GM23338 (cell line): Measurements from ENCODE around the gene SNX9.

Experiments
- CREB1 ChIP-seq: fragments of 250-450 bp; sonication (Bioruptor Pico); IDR thresholded peaks from 2 replicates; pipeline ENCODE4 v1.5.0; 2020; ENCODE audit warnings: low read depth, mild to moderate bottlenecking, moderate library complexity
- CTCF ChIP-seq, 2 experiments: fragments of 200-600 bp in 1 of 2; sonication (generic) in 1 of 2; conservative IDR thresholded peaks; 2 replicates each; pipeline versions ENCODE4 v1.5.1 to v1.6.1; 2016 to 2017; ENCODE audit warnings: antibody characterized with exemption in 2 of 2, low read depth in 2 of 2, mild to moderate bottlenecking in 2 of 2, moderate library complexity in 1 of 2
- ETS1 ChIP-seq: IDR thresholded peaks from 2 replicates; pipeline ENCODE4 v1.6.1; 2016; ENCODE audit warnings: antibody characterized with exemption
- EZH2 ChIP-seq: fragments of 200-600 bp; sonication (generic); IDR thresholded peaks from one replicate; pipeline ENCODE4 v1.8.0; 2017; ENCODE audit warnings: antibody characterized with exemption, mild to moderate bottlenecking, low read depth; ENCODE audit not compliant: unreplicated experiment
- EZH2phosphoT487 ChIP-seq: fragments of 200-600 bp; sonication (generic); IDR thresholded peaks from one replicate; pipeline ENCODE4 v1.8.1; 2018; ENCODE audit warnings: antibody characterized with exemption; ENCODE audit not compliant: unreplicated experiment
- JUNB ChIP-seq: IDR thresholded peaks from one replicate; pipeline ENCODE4 v1.6.1; 2016; ENCODE audit warnings: antibody characterized with exemption; ENCODE audit not compliant: unreplicated experiment
- NANOG ChIP-seq: IDR thresholded peaks from 2 replicates; pipeline ENCODE4 v1.6.1; 2016; ENCODE audit warnings: antibody characterized with exemption, borderline replicate concordance
- POLR2AphosphoS5 ChIP-seq: IDR thresholded peaks from 2 replicates; pipeline ENCODE4 v1.6.1; 2016; ENCODE audit warnings: antibody characterized with exemption, low read depth
- STAT1 ChIP-seq: IDR thresholded peaks from one replicate; pipeline ENCODE4 v1.6.1; 2016; ENCODE audit warnings: antibody characterized with exemption; ENCODE audit not compliant: unreplicated experiment
- ZNF114 ChIP-seq: fragments of 250-450 bp; sonication (Bioruptor Pico); IDR thresholded peaks from 2 replicates; pipeline ENCODE4 v1.5.0; 2020; ENCODE audit warnings: mild to moderate bottlenecking, moderate library complexity
- ZNF331 ChIP-seq: fragments of 250-450 bp; sonication (Bioruptor Pico); IDR thresholded peaks from 2 replicates; pipeline ENCODE4 v1.5.0; 2020; ENCODE audit warnings: low read depth, mild to moderate bottlenecking, moderate library complexity
- TF ChIP-seq, protein P1 (sequence below): IDR thresholded peaks from one replicate; pipeline ENCODE4 v1.6.1; 2018; ENCODE audit warnings: antibody characterized with exemption; ENCODE audit not compliant: unreplicated experiment
- TF ChIP-seq, protein P2 (sequence below): fragments of 250-450 bp; sonication (Bioruptor Pico); IDR thresholded peaks from 2 replicates; pipeline ENCODE4 v1.5.0; 2020; ENCODE audit warnings: mild to moderate bottlenecking, moderate library complexity

DNA sequence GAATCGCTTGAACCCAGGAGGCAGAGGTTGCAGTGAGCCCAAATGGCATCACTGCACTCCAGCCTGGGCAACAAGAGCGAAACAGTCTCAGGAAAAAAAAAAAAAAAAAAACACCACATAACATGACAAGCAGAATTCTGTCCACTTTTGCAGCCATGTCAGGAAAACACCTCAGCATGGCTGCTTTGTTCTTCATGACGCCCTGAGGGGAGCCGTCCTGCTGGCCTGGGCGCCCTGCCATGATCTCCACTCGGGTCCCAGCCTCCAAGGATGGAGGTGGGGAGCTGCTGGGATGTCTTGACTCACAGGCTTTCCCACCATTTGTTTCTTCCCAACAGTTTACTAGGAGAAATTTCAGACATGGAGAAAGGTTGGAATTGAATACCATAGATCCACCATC, 42.2 kb downstream of the SNX9 start:
- TF ChIP-seq CTCF (conservative IDR thresholded peaks at IDR 0.05; ENCODE audit: low read depth in 2 of 2), result no peak
- TF ChIP-seq EZH2, result no peak
- TF ChIP-seq POLR2AphosphoS5, result no peak
- TF ChIP-seq, protein P1, sequence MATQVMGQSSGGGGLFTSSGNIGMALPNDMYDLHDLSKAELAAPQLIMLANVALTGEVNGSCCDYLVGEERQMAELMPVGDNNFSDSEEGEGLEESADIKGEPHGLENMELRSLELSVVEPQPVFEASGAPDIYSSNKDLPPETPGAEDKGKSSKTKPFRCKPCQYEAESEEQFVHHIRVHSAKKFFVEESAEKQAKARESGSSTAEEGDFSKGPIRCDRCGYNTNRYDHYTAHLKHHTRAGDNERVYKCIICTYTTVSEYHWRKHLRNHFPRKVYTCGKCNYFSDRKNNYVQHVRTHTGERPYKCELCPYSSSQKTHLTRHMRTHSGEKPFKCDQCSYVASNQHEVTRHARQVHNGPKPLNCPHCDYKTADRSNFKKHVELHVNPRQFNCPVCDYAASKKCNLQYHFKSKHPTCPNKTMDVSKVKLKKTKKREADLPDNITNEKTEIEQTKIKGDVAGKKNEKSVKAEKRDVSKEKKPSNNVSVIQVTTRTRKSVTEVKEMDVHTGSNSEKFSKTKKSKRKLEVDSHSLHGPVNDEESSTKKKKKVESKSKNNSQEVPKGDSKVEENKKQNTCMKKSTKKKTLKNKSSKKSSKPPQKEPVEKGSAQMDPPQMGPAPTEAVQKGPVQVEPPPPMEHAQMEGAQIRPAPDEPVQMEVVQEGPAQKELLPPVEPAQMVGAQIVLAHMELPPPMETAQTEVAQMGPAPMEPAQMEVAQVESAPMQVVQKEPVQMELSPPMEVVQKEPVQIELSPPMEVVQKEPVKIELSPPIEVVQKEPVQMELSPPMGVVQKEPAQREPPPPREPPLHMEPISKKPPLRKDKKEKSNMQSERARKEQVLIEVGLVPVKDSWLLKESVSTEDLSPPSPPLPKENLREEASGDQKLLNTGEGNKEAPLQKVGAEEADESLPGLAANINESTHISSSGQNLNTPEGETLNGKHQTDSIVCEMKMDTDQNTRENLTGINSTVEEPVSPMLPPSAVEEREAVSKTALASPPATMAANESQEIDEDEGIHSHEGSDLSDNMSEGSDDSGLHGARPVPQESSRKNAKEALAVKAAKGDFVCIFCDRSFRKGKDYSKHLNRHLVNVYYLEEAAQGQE, result no peak
- no peak for TF ChIP-seq CREB1
- TF ChIP-seq, protein P2, sequence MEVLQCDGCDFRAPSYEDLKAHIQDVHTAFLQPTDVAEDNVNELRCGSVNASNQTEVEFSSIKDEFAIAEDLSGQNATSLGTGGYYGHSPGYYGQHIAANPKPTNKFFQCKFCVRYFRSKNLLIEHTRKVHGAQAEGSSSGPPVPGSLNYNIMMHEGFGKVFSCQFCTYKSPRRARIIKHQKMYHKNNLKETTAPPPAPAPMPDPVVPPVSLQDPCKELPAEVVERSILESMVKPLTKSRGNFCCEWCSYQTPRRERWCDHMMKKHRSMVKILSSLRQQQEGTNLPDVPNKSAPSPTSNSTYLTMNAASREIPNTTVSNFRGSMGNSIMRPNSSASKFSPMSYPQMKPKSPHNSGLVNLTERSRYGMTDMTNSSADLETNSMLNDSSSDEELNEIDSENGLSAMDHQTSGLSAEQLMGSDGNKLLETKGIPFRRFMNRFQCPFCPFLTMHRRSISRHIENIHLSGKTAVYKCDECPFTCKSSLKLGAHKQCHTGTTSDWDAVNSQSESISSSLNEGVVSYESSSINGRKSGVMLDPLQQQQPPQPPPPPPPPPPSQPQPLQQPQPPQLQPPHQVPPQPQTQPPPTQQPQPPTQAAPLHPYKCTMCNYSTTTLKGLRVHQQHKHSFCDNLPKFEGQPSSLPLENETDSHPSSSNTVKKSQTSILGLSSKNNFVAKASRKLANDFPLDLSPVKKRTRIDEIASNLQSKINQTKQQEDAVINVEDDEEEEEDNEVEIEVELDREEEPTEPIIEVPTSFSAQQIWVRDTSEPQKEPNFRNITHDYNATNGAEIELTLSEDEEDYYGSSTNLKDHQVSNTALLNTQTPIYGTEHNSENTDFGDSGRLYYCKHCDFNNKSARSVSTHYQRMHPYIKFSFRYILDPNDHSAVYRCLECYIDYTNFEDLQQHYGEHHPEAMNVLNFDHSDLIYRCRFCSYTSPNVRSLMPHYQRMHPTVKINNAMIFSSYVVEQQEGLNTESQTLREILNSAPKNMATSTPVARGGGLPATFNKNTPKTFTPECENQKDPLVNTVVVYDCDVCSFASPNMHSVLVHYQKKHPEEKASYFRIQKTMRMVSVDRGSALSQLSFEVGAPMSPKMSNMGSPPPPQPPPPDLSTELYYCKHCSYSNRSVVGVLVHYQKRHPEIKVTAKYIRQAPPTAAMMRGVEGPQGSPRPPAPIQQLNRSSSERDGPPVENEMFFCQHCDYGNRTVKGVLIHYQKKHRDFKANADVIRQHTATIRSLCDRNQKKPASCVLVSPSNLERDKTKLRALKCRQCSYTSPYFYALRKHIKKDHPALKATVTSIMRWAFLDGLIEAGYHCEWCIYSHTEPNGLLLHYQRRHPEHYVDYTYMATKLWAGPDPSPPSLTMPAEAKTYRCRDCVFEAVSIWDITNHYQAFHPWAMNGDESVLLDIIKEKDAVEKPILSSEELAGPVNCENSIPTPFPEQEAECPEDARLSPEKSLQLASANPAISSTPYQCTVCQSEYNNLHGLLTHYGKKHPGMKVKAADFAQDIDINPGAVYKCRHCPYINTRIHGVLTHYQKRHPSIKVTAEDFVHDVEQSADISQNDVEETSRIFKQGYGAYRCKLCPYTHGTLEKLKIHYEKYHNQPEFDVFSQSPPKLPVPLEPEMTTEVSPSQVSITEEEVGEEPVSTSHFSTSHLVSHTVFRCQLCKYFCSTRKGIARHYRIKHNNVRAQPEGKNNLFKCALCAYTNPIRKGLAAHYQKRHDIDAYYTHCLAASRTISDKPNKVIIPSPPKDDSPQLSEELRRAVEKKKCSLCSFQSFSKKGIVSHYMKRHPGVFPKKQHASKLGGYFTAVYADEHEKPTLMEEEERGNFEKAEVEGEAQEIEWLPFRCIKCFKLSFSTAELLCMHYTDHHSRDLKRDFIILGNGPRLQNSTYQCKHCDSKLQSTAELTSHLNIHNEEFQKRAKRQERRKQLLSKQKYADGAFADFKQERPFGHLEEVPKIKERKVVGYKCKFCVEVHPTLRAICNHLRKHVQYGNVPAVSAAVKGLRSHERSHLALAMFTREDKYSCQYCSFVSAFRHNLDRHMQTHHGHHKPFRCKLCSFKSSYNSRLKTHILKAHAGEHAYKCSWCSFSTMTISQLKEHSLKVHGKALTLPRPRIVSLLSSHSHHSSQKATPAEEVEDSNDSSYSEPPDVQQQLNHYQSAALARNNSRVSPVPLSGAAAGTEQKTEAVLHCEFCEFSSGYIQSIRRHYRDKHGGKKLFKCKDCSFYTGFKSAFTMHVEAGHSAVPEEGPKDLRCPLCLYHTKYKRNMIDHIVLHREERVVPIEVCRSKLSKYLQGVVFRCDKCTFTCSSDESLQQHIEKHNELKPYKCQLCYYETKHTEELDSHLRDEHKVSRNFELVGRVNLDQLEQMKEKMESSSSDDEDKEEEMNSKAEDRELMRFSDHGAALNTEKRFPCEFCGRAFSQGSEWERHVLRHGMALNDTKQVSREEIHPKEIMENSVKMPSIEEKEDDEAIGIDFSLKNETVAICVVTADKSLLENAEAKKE (CRISPR knock-in tag), result no peak
- TF ChIP-seq EZH2phosphoT487, result no peak
- no peak for TF ChIP-seq ETS1
- no peak for TF ChIP-seq JUNB
- TF ChIP-seq NANOG, result no peak
- TF ChIP-seq ZNF331 (CRISPR knock-in tag), result no peak
- no peak for TF ChIP-seq ZNF114
- TF ChIP-seq STAT1, result no peak
